Activated T-cell treated with anti-CD3 and anti-CD28 coated beads for 24 hours (primary cell): ENCODE results near the gene ACTR3C.
"Not testable (repeated sequence)": the region's sequence is repeated elsewhere in the genome, so short reads cannot be mapped to it uniquely, and the experiment has no call there.

Experiments
- DNase-seq: peaks from one replicate; pipeline ENCODE4 v3.0.0-alpha.2; 2020; ENCODE audit warnings: low read depth

Gene ACTR3C

DNA sequence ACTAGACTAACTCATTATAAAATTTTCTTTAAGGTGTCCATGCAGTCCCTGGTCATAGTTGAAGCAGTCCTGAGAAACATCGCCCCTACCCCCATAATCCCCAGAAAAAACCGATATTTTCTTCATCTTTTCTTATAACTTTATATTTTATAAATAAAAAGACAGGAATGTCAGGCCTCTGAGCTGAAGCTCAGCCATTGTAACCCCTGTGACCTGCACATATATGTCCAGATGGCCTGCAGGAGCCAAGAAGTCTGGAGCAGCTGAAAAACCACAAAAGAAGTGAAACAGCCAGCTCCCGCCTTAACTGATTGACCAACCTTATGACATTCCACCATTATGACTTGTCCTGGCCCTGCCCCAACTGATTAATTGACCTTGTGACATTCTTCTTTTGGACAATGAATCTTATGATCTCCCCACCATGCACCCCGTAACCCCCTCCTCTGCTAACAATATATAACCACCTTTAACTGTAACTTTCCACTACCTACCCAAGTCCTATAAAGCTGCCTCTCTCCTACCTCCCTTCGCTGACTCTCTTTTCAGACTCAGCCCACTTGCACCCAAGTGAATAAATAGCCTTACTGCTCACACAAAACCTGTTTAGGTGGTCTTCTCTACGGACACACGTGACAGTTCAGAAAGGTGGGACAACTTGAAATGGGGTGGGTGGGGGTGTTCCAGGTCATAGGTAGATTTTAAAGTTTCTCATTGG lies 10.5 kb downstream of the ACTR3C start:
- DNase-seq, result not testable (repeated sequence)

DNA sequence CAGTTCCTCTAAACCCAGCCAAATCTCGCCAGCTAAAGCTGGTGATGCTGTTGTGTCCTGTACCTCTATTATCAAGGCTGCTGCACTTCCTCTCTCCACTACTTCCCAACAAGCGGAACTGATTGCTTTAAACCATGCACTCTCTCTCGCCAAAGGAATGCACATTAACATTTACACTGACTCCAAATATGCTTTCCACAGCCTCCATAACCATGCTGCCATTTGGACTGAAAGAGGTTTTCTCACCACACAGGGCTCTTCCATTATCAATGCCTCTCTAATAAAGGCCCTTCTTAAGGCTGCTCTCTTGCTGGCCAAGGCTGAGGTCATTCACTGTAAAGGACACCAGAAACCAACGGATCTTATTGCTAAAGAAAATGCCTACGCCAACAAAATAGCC lies 11.6 kb downstream of the ACTR3C start:
- DNase-seq, result no peak

DNA sequence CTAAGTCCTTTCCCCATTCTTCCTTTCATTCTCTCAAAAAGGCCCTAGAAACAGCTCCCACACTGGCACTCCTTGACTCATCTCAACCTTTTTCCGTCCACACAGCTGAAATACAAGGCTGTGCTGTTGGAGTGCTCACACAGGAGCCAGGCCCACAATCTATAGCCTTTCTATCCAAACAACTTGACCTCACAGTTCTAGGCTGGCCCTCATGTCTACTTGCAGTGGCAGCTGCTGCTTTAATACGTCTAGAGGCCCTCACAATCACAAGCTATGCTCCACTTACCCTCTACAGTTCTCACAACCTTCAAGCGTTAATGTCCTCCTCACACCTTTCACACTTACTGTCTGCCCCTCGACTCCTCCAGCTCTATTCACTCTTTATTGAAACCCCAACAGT lies 12.2 kb downstream of the ACTR3C start:
- no peak for DNase-seq

DNA sequence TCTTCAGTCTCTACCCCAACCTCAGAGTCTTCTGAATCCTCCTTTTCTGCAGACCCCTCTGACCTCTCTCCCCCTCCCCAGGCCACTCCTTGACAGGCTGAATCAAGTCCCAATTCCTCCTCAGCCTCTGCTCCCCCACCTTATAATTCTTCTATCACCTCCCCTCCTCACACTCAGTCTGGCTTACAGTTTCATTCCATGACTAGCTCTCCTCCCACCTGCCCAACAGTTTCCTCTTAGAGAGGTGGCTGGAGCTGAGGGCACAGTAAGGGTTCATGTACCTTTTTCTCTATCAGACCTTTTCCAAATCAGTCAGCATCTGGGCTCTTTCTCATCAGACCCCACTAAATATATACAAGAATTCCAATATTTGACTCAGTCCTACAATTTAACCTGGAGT lies 14.8 kb downstream of the ACTR3C start:
- no peak for DNase-seq

GRCh38 chr7:150307904-150308303 lies 15.4 kb downstream of the ACTR3C start:
- DNase-seq, result no peak

DNA sequence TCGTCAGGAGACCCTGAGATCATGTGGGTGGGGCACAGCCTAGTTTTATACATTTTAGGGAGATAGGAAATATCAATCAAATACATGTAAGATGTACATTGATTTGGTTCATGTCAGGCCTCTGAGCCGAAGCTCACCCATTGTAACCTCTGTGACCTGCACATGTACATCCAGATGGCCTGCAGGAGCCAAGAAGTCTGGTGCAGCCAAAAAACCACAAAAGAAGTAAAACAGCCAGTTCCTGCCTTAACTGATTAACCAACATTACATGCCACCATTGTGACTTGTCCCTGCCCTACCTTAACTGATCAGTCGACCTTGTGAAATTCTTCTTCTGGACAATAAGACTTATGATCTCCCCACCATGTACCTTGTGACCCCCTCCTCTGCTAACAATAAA lies 16.2 kb downstream of the ACTR3C start:
- no peak for DNase-seq

DNA sequence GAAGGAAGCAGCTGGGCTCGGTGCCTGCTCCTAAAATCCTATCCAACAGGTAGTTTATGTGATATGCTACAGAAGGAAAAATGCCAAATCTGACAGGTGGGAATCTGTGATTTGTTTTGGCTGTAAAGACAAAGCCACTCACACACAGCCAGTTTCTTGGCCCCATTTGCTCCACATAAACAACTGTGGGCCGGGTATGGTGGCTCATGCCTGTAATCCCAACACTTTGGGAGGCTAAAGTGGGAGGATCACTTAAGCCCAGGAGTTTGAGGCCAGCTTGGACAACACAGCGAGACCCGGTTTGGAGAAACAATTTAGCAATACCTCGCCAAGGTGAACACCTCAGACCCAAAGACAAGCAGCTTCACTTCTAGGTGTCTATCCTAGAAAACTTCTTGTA lies 17.0 kb downstream of the ACTR3C start:
- not testable (repeated sequence) for DNase-seq

- DNase-seq, result not testable (repeated sequence)
Measured at GRCh38 chr7:150305903-150306284, 17.5 kb downstream of the ACTR3C start.

- DNase-seq, result not testable (repeated sequence)
Measured at GRCh38 chr7:150305259-150305902, 18.0 kb downstream of the ACTR3C start.

DNA sequence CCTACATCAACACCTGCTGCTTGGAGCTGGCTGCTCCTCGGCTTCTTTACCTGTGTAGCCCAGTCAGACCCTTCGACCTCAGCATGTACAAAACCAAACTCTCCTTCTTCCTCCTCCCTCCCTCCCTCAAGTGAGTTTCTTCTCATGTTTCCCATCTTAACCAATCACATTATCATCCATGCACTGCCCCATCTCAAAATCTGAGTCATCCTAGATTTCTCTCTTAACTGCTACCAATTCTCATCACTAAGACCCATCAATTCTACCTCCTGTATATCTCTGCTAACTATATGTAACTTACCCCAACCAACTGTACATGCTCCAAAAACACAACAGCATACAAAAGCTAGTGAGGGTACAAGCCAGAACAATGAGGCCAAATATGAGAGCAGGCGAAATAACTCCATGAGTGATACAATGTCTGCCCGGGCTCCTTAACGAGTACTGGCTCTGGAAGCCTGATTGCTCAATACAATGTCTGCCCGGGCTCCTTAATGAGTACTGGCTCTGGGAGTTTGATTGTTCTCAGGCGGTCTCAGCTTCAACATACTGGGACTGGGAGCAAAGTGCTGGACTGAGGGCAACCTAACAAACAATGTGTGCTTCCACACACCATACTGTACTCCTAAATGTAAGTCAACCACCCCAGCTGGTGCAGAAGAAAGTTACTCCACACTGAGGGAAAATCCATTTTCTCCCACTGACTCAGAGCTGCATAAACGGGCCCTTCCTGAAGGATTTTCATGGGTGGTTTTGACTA lies 18.7 kb downstream of the ACTR3C start:
- not testable (repeated sequence) for DNase-seq

GRCh38 chr7:150302908-150303310 lies 20.4 kb downstream of the ACTR3C start:
- DNase-seq, result not testable (repeated sequence)

DNA sequence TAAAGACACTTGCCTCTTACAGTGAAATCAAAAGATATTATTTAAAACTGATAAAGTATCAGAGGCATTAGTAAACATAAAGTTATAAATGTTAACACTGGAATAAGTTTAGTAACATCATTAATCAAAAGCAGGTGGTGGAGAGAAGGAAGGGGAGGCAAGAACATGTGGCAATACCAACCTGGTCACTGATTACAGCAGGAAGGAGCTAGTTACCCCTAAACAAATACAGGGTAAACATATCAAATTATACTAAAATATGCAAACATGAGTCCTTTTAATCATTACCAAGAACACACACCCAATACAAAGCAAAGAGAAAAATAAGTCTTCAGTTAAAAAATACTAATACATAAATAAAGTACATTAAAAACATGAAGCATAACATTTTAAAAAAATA lies 25.4 kb downstream of the ACTR3C start:
- DNase-seq, result not testable (repeated sequence)

DNA sequence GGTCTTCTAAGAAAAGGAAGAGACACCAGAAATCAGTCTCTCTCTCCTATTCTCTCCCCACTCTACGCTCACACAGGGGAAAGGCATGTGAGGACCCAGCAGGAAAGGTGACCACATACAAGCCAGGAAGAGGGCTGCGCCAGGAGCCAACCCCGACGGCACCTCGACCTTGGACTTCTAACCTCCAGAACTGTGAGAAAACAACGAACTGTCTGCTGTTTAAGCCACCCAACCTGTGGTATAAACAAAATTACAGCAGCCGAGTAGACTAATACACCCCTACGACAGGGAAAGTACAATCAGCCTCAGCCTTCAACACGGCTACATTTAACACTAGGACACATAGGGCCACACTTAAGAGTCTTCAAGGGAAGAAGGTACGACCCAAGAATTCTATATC lies 26.5 kb downstream of the ACTR3C start:
- not testable (repeated sequence) for DNase-seq

DNA sequence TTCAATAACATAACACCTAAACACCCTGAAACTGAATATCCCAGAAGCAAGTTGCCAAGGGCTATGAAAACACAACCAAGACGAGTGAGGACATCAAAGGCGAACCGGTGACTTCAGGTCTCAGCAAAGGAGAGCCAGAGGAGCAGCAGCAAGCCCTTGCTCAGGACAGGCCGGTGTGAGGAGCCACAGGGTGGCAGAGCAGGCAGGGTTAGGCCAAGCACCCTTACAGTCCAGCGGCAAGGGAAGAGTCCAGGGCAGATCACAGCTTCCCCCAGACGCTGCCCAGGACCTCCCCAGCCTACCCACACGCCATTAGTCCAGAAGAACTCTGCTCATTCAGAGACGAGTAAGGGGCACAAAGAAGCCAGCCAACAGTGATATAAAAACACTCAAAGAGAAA lies 27.7 kb downstream of the ACTR3C start:
- not testable (repeated sequence) for DNase-seq

DNA sequence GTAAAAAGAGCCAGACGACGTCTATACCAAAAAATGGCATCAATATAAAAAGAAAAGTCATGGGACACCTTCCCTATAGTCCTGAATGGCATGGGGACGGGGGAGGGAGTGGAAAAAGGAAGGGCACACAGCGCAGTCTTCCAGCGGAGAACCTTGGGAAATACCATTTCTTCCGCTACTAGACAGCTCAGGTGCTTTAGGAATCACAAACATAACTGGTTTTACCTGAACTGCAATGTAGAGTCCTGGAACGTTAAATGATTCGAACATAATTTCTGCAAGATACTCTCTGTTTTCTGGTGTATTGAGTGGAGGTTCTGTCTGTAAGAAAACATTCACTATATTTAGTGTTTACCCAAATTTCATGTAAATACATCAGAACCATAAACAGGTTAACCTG lies 28.3 kb downstream of the ACTR3C start:
- not testable (repeated sequence) for DNase-seq

- not testable (repeated sequence) for DNase-seq
Measured at GRCh38 chr7:150290317-150290716, 33.0 kb downstream of the ACTR3C start.

GRCh38 chr7:150288816-150289215 lies 34.5 kb downstream of the ACTR3C start:
- not testable (repeated sequence) for DNase-seq

GRCh38 chr7:150287815-150288214 lies 35.5 kb downstream of the ACTR3C start:
- not testable (repeated sequence) for DNase-seq

DNA sequence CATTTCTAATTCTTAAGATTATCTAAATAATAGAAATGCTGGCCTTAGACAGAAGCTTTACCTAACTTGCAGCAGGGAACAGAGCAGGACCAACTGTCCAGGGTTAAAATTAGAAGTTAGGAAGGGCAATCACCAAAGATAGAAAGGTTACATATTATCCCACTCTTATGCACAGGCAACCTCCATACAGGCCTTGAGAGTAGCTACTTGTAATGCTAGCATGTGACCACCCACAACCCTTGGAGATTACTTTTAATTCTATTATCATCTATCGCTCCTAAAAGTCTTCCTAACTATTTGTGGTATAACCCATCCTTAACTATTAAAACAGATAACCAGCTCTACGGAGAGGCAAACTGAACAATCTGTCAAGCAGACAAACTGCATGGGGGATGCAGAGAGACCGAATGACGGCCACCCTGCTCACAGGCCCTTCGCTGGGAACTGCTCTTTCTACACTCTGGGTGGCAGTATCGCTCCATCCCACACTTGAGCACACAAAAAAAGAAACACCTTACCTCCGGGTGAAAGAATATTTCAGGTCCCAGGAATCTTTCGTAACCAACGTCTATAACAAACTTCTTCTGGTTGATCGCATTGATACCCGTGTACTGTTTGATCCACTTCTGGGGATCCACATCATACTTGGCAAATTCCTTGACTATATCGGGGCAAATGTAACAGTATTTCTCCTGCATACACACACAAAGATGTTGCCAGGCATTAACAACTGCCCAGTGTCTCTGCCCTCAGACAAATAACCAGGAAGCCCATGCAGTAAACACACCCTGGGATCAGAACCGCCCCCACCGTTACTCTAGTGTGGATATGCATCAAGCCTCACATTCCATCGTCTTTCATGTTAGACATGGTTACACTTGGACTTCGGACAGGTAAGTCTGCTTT lies 37.2 kb downstream of the ACTR3C start:
- peak; percentile 5 for DNase-seq

- DNase-seq, result not testable (repeated sequence)
Measured at GRCh38 chr7:150283608-150284007, 39.7 kb downstream of the ACTR3C start.

DNA sequence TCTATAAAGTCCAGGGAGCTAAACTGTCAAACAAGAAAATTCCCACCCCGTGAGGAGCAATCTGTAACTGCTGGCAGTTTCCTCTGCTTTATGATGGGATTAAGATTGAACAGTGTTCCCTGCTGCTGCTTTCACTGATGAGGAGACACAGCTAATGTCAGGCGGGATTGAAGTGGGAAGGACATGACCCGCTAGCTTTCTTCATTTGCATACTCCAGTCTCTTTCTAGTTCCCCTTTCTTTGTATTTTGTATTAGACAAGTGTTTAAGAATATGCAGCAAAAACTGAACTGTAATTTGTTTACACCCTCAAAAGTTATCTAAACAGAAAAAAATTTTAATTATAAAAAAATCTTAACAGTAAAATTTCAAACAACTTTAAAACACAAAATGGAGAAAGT lies 40.2 kb downstream of the ACTR3C start:
- DNase-seq, result not testable (repeated sequence)
